SJSA1 (cell line): ENCODE measurements around the gene MS4A18. TPM values are rescaled to one million over a fixed set of nuclear protein-coding genes. Genes with fewer than 3 reads are reported as not detected.

Experiments used
- DNase-seq, 2 experiments: peaks; one replicate each; pipeline ENCODE4 v3.0.0-alpha.2; 2015 to 2020; ENCODE audit warnings: low spot score in 2 of 2, low read depth in 1 of 2
- H3K27ac ChIP-seq: fragments of 250-450 bp; sonication (Bioruptor Pico); 2 replicates; pipeline ENCODE4 v1.5.1; 2020; ENCODE audit warnings: mild to moderate bottlenecking, moderate library complexity
- H3K27me3 ChIP-seq: fragments of 250-450 bp; sonication (Bioruptor Pico); replicated peaks from 2 replicates; pipeline ENCODE4 v1.5.1; 2020; ENCODE audit warnings: mild to moderate bottlenecking, moderate library complexity
- H3K36me3 ChIP-seq: fragments of 250-450 bp; sonication (Bioruptor Pico); 2 replicates; pipeline ENCODE4 v1.5.1; 2020; ENCODE audit warnings: mild to moderate bottlenecking
- H3K4me1 ChIP-seq: fragments of 250-450 bp; sonication (Bioruptor Pico); replicated peaks from 2 replicates; pipeline ENCODE4 v1.6.1; 2021; ENCODE audit warnings: mild to moderate bottlenecking
- H3K4me3 ChIP-seq: fragments of 250-450 bp; sonication (Bioruptor Pico); 2 replicates; pipeline ENCODE4 v1.5.1; 2020; ENCODE audit warnings: mild to moderate bottlenecking
- H3K9me3 ChIP-seq: fragments of 250-450 bp; sonication (Bioruptor Pico); replicated peaks from 2 replicates; pipeline ENCODE4 v1.5.1; 2020; ENCODE audit warnings: mild to moderate bottlenecking
- total RNA-seq: library from RNA; depleted of rRNA; stranded (reverse); fragments of >200 nt; shearing (Covaris generic); gene quantifications from 2 replicates; pipeline ENCODE4 v1.2.3, GENCODE V29; 2014; rRNA removed

The MS4A18 gene
- total RNA-seq, 1 experiment from 2014 or later: not detected

DNA sequence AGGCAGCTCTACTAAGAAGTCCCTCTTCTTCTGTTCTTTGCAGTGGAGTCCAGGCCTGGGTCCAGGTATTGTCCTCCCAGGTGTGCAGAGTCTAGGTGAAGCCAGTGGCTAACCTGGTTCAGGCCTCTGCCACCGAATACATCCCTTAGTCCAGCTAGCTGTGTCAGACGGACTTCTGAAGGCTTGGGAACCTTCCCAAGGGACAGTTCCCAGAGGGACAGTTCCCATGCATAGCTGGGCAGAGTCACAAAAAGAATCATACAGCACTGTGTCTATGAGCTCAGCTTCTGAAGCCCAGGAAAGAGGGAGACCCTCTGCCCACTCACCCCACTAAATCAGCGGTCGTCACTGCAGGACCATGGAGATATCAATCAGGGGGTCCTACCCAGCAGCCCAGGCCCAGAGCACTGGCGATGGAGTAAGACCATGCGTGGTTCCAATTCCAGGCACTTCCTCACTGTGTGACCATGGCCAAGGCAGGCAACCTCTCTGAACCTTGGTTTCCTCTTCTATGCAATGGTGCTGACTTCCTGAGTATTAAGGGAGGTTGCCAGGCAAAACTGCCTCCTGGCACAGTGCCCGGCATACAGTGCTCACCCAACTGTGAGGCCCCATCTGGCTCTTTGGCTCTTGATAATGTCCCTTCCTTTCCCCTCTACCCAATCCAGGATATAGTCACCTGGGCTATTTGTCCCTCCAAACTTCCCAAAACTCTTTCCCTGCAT lies 64.0 kb downstream of the MS4A18 start:
- Histone ChIP-seq H3K4me3 (no peak overlapping the region), H3K9me3 (peaks cover 12% of the 10 kb centered on the region)

DNA sequence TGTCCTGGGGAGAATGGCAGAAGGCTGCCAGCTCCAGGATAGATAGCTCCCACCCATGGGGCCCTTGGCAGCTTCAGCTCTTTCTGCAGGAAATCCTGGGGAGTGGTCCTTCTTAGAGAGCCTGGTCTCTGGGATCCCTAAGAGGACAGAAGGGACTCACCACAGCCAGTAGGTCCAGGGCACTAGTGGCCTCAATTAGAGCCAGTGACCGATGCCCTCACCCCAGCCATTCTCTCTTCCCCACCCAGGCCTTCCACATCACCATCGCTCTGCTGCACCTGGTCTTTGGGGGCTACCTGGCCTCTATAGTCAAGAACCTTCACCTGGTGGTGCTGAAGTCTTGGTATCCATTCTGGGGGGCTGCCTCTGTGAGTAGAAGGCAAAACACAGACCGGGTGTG lies 66.2 kb downstream of the MS4A18 start:
- Histone ChIP-seq H3K4me1 (peaks cover 20% of the 10 kb centered on the region), H3K9me3 (peaks cover 12% of the 10 kb centered on the region), H3K4me3 (no peak overlapping the region), H3K27ac (no peak overlapping the region), H3K27me3 (peaks cover 2% of the 10 kb centered on the region; the same call in 1 of the 2 replicates), H3K36me3 (no peaks in the 10 kb centered on the region)
- no peak for DNase-seq

More for the DNA sequence above, 64.0 kb downstream of the MS4A18 start:
- peaks cover 25% of the 10 kb centered on the region for H3K4me1 ChIP-seq
- H3K36me3 ChIP-seq: no peaks in the 10 kb centered on the region
- H3K27me3 ChIP-seq: peaks cover 2% of the 10 kb centered on the region; the same call in 1 of the 2 replicates
- no peak for DNase-seq
- no peak overlapping the region for H3K27ac ChIP-seq

DNA sequence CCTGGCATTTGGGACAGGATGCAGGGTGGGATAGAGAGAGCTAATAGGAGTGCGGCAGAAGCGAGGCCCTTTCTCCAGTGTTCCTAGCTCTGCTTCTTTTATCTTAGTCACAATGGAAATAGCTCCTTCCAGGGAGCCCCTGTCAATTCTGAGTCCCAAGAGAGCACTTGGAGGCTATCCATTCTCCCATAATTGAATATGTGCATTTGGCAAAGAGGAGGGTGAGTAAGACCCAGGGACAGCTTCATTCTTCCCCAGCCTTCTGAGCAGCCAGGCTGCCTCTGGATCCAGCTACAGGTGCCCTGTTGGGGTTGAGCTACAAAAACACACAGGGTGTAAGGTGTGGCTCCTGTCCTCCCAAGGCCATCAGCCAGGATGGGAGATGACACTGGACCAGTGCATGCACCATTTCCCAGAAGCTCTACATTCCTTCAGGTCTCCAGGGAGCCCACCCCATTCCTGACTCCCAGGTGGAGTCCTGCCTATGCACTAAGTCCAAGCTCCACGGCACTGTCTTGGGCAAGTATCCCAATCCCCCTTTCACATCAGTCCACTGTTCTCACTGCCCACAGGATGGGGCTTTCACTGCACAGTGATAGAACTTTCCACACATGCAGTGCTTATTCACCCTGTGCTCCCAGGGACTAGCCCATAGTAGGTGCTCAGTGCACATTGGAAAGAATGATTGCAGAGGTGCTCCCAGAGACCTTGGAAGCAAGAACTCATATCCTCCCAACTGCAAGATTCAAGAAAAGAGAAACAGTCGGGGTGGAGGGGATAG lies 66.8 kb downstream of the MS4A18 start:
- H3K9me3 ChIP-seq: peaks cover 12% of the 10 kb centered on the region
- peaks cover 2% of the 10 kb centered on the region; the same call in 1 of the 2 replicates for H3K27me3 ChIP-seq
- H3K27ac ChIP-seq: no peak overlapping the region
- DNase-seq: no peak
- peaks cover 14% of the 10 kb centered on the region for H3K4me1 ChIP-seq
- H3K4me3 ChIP-seq: no peak overlapping the region
- no peaks in the 10 kb centered on the region for H3K36me3 ChIP-seq

DNA sequence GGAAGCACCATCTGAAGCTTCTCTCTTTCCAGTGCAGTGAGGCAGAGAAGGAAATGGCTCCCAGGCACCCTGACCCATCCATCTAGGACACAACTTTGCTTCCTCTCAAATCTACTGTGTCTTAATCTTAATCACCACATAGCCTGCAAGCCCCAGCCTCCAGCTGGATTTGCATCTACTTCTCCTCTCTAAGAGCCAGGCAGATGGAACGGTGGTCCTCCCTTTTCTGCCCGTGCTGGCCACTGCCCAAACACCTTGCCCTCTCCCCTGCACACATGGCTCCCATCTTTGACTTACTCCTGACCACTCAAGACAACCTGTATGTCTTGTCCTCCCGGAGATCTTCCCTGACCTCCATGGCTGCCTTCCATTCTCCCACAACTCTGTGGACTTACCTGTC lies 68.0 kb downstream of the MS4A18 start:
- peaks cover 12% of the 10 kb centered on the region for H3K9me3 ChIP-seq
- H3K4me1 ChIP-seq: peaks cover 2% of the 10 kb centered on the region
- H3K4me3 ChIP-seq: no peak overlapping the region
- peaks cover 2% of the 10 kb centered on the region; the same call in 1 of the 2 replicates for H3K27me3 ChIP-seq
- no peak for DNase-seq
- no peaks in the 10 kb centered on the region for H3K36me3 ChIP-seq
- H3K27ac ChIP-seq: no peak overlapping the region

Other genes with a start within 250 kb of the MS4A18 start
- gene MS4A12, start 231.9 kb upstream of the MS4A18 start, total RNA-seq: not detected in 2 replicates
- not detected in 2 replicates for gene MS4A13, start 209.3 kb upstream of the MS4A18 start, total RNA-seq
- gene MS4A8, start 25.1 kb upstream of the MS4A18 start, total RNA-seq: not detected in 2 replicates
- not detected in 2 replicates for gene MS4A15, start 32.1 kb downstream of the MS4A18 start, total RNA-seq
- not detected in 2 replicates for gene MS4A10, start 60.6 kb downstream of the MS4A18 start, total RNA-seq
- 18.4 and 22.3 TPM in 2 replicates for gene CCDC86, start 117.4 kb downstream of the MS4A18 start, total RNA-seq
- gene PTGDR2, start 131.2 kb downstream of the MS4A18 start, total RNA-seq: 1.1 TPM in 1 of 2 replicates, not detected in the other
- gene ZP1, start 142.8 kb downstream of the MS4A18 start, total RNA-seq: not detected in 2 replicates
- gene PRPF19, start 181.9 kb downstream of the MS4A18 start, total RNA-seq: 79.9 and 109 TPM in 2 replicates
- gene TMEM109, start 189.4 kb downstream of the MS4A18 start, total RNA-seq: 90.4 and 136 TPM in 2 replicates
- 47.5 and 60.7 TPM in 2 replicates for gene TMEM132A, start 199.7 kb downstream of the MS4A18 start, total RNA-seq
- gene SLC15A3, start 227.5 kb downstream of the MS4A18 start, total RNA-seq: 26.5 and 35.8 TPM in 2 replicates
- 0.05 TPM in 1 of 2 replicates, not detected in the other for gene CD6, start 247.0 kb downstream of the MS4A18 start, total RNA-seq